ENCODE results near the gene IFT74. TPM values are rescaled to one million over a fixed set of nuclear protein-coding genes. Genes with fewer than 3 reads are reported as not detected.
A peak's percentile ranks its signal among the peaks of the same experiment; 100 is the strongest.

The IFT74 gene
- total and polyA plus RNA-seq, 2 experiments from 2014 or later = 12.6 to 15.3 TPM

- H3K36me3 ChIP-seq (replicated peaks; ENCODE audit: insufficient read depth, low read depth) = no peaks in the 10 kb centered on the region
- no peak overlapping the region for H3K4me3 ChIP-seq
- H3K9me3 ChIP-seq (ENCODE audit: low read depth) = no peaks in the 10 kb centered on the region
- H3K9me2 ChIP-seq (replicated peaks; ENCODE audit: insufficient read depth) = no peaks in the 10 kb centered on the region
- H2AFZ ChIP-seq = peak overlapping the region; percentile 46
- WGBS (ENCODE audit: low lambda C conversion rate, missing lambda C conversion rate) = 74% methylated on average over 4 of the region's 4 CpGs
- no peak for DNase-seq (ENCODE audit: low spot score)
- H3K27ac ChIP-seq = peak overlapping the region; percentile 88
- H3K4me2 ChIP-seq = peak overlapping the region; percentile 75
- H3K79me2 ChIP-seq = peaks cover 12% of the 10 kb centered on the region
- no peaks in the 10 kb centered on the region for H3K4me1 ChIP-seq (ENCODE audit: insufficient read depth)
- H4K20me1 ChIP-seq (ENCODE audit: insufficient read depth, poor library complexity, severe bottlenecking) = no peaks in the 10 kb centered on the region
- TF ChIP-seq EZH2phosphoT487 (IDR thresholded peaks at IDR 0.05; ENCODE audit: low read depth, severe bottlenecking, unreplicated experiment) (no peak), CTCF (IDR thresholded peaks at IDR 0.05; ENCODE audit: poor library complexity) (no peak), EZH2 (IDR thresholded peaks at IDR 0.05; ENCODE audit: borderline replicate concordance) (no peak)
- H3K27me3 ChIP-seq = no peaks in the 10 kb centered on the region
These were observed 18.7 kb downstream of the IFT74 start for GRCh38 chr9:26974927-26975326.

- Histone ChIP-seq H3K27ac (peak overlapping the region; percentile 88), H3K9me2 (replicated peaks; ENCODE audit: insufficient read depth) (no peaks in the 10 kb centered on the region), H3K4me3 (peak overlapping the region; percentile 31), H3K27me3 (no peaks in the 10 kb centered on the region), H3K4me2 (peak overlapping the region; percentile 75), H3K9me3 (ENCODE audit: low read depth) (no peaks in the 10 kb centered on the region), H3K36me3 (replicated peaks; ENCODE audit: insufficient read depth, low read depth) (no peaks in the 10 kb centered on the region), H4K20me1 (ENCODE audit: insufficient read depth, poor library complexity, severe bottlenecking) (no peaks in the 10 kb centered on the region), H2AFZ (peak overlapping the region; percentile 52), H3K4me1 (ENCODE audit: insufficient read depth) (no peaks in the 10 kb centered on the region), H3K79me2 (peaks cover 3% of the 10 kb centered on the region)
- DNase-seq (ENCODE audit: low spot score) = peak; percentile 85
- TF ChIP-seq CTCF (IDR thresholded peaks at IDR 0.05; ENCODE audit: poor library complexity) (peak; percentile 83), EZH2 (IDR thresholded peaks at IDR 0.05; ENCODE audit: borderline replicate concordance) (no peak), EZH2phosphoT487 (IDR thresholded peaks at IDR 0.05; ENCODE audit: low read depth, severe bottlenecking, unreplicated experiment) (no peak)
- 6% methylated on average over 18 of the region's 18 CpGs for WGBS (ENCODE audit: low lambda C conversion rate, missing lambda C conversion rate)
These were observed 19.8 kb downstream of the IFT74 start for GRCh38 chr9:26975728-26976707.

GRCh38 chr9:26983340-26983739 is 27.1 kb downstream of the IFT74 start:
- no peak for DNase-seq (ENCODE audit: low spot score)
- H3K4me1 ChIP-seq (ENCODE audit: insufficient read depth) = no peaks in the 10 kb centered on the region
- no peaks in the 10 kb centered on the region for H4K20me1 ChIP-seq (ENCODE audit: insufficient read depth, poor library complexity, severe bottlenecking)
- no peak overlapping the region for H2AFZ ChIP-seq
- 35% methylated on average over 1 of the region's 1 CpG for WGBS (ENCODE audit: low lambda C conversion rate, missing lambda C conversion rate)
- no peaks in the 10 kb centered on the region for H3K9me2 ChIP-seq (replicated peaks; ENCODE audit: insufficient read depth)
- no peak overlapping the region for H3K4me3 ChIP-seq
- H3K9me3 ChIP-seq (ENCODE audit: low read depth) = no peaks in the 10 kb centered on the region
- H3K27ac ChIP-seq = no peak overlapping the region
- TF ChIP-seq EZH2phosphoT487 (IDR thresholded peaks at IDR 0.05; ENCODE audit: low read depth, severe bottlenecking, unreplicated experiment) = no peak
- no peak for TF ChIP-seq EZH2 (IDR thresholded peaks at IDR 0.05; ENCODE audit: borderline replicate concordance)
- TF ChIP-seq CTCF (IDR thresholded peaks at IDR 0.05; ENCODE audit: poor library complexity) = no peak
- H3K4me2 ChIP-seq = no peak overlapping the region
- H3K27me3 ChIP-seq = no peaks in the 10 kb centered on the region
- H3K36me3 ChIP-seq (replicated peaks; ENCODE audit: insufficient read depth, low read depth) = no peaks in the 10 kb centered on the region
- H3K79me2 ChIP-seq = no peaks in the 10 kb centered on the region
